GM18909 (cell line): ENCODE data around the gene TEX19.

Experiments used
- ATAC-seq: cut with Tn5 transposase; IDR thresholded peaks from one replicate; pipeline ENCODE4 v1.9.1; 2021; ENCODE audit warnings: mild to moderate bottlenecking; ENCODE audit not compliant: unreplicated experiment, poor library complexity

Gene TEX19

DNA sequence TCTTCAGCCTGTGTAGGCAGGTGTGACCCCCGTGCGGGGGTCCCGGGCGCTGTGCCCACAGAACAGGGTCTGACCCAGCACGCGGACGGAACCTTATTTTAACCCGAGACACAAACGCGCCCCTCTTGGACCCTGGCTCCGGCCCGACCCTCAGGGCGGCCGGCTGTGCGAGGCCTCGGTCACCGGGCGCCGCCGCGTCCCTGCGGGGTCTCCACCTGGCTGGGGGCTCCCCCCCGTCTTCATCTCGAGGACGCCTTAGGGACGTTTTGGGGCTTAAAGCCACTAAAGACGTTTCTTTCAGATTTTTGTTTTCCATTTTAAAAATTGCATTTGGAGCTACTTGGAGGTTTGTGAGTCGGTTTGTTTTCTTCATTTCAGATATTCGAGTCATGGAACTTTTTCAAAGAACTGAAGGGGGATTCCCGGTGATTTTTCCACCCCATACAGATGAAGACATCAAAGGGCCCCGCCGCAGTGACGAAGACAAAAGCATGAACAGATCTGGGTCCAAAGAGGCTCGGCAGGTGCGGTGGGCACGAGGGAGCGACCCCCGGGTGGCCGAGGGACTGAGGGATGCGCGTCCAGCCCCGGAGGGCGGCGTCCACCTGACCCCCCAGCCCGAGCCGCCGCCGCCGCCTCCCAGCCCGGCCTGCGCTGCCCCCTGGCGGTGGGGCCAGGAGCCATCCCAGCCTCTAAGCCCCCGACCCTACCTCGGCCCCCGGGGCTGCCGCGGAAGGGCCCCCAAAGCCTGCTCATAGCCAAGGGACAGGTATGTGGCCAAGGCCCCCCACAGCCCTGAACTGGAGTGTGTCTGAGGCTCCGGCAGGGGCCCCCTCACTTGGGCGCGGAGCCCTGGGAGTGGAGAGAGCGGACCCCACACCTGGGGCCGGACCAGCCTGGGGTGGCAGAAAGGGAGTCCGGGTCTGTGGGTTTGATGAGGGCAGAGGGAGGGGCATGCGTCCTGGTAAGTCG, 37.8 kb upstream of the TEX19 start:
- no peak for ATAC-seq

DNA sequence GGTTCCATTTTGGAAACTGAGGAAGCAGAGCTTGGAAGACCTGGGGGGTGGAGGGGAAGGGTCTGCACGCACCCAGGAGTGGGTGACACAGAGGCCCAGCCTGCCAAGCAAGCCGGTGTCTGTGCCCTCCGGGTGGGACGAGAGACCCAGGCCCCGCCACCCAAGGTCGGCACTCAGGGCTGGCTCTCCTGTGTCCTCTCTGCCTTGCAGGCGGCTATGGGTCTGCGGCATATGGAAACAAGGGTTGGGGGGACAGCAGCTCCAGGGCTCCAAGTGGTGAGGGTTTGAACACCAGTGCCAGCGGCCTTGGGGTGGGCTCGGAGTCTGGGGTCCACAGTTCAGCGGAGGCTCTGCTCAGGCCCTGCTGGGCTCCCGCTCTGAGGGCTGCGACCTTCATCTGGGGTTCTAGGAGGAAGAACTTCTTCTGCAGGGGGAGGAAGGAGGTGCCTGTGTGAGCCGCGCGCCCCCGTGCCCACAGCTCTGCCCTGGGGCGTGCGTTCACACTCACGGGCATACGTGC, 37.0 kb upstream of the TEX19 start:
- ATAC-seq = no peak

DNA sequence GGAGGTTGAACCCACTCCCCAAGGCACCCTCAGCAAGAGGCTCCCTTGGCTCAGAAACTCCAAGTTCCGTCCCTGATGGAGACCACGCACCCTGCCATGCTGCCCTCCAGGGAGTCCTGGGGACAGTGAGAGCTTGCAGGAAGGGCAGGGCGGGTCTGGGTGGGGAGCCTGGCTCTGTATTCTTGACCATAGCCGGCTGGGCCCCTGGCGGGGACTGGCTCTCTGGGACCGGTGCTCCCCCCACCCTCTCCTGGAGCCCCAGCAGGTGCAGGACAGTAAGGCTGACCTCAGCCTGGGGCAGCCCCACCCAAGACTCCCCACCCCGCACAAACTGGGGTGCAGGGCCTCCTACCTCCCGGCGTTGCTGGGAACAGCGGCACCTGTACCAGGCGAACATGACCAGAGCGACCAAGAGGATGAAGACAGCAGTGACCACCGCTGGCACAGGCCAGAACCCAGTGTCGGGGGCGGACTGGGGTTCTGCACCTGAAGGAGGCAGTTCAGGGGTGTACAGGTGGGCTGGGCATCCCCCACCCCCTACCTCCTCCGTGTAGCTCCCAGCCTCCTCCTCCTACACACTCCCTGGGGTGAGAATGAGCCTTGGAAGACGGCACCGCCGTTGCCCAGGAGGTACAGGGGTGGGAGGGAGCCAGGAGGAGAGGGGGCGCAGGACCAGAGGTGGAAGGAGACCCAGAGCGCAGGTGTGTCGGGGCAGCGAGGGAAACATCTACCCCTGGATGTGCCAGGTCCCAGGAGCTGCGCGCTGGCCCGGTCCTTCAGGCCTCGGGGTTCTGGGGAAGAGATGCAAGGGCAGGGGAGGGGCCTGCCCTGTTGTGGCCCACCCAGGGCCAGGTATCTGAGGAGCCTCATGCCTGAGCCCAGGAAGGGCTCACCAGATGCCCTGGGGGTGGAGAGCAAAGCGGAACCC, 36.3 kb upstream of the TEX19 start:
- ATAC-seq = no peak

DNA sequence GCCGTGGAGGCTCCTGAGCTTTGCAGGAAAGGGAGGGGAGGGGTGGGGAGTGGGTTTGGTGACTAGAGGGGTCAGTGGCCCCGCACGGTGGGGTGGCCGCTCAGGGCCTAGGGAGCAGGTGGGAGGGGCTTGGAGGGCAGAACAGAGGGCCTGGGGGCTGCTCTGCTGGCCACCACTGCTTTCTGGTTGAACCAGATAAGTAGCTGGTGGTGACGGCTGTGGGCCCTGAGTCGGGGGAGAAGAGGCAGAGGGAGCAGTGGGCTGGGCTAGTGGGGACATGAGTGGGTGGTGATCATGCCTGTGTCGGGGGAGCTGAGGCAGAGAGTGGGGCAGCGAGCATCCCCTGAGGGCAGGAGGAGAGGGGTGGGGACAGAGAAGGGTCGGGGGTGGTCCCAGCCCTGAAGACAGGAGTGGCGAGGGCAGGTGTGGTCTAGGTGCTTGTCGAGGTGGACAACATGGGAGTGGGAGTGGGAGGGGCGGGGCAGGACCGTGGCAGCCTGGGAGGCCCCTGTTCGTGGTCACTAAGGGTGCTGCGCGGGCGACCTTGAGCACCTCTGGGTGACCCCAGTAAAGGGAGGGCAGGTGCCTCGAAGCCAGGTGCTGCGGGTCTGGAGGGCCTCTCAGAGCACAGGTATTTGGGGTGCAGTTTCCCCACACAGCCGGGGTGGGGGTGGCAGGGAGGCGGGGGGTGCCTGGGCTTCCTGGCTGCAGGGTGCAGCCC, 35.4 kb upstream of the TEX19 start:
- no peak for ATAC-seq

DNA sequence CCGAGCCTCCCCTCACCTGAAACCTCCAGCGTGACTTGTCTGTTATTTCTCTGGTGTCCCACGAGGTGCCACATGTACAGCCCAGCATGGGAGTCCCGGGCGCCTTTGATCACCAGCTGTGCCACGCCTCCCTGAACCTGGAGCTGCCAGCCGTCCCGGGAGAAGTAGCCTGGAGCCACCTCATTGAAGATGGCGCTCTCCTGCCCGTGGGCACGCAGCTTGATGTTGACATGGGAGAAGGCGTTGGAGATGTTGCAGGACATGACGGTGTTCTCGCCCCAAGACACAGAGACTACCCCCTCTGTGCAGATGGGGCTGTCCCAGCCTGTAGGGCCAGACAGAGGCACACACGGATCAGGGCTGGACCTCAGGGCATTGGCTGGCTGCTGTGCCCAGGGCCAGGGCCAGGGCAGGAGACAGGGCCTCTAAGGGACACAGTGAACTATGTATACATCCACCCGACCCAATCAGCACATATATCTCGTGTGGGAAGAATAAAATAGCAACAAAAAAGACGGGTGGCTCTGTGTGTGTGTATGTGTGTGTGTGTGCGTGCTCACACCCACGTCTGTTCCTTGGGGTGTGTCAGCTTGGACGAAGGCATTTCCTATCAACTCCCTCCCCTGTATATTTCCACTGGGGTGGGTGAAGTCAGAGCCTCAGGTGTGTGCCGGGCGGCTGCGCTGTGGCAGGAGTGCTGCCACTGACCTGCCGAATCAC, 34.3 kb upstream of the TEX19 start:
- ATAC-seq = no peak

DNA sequence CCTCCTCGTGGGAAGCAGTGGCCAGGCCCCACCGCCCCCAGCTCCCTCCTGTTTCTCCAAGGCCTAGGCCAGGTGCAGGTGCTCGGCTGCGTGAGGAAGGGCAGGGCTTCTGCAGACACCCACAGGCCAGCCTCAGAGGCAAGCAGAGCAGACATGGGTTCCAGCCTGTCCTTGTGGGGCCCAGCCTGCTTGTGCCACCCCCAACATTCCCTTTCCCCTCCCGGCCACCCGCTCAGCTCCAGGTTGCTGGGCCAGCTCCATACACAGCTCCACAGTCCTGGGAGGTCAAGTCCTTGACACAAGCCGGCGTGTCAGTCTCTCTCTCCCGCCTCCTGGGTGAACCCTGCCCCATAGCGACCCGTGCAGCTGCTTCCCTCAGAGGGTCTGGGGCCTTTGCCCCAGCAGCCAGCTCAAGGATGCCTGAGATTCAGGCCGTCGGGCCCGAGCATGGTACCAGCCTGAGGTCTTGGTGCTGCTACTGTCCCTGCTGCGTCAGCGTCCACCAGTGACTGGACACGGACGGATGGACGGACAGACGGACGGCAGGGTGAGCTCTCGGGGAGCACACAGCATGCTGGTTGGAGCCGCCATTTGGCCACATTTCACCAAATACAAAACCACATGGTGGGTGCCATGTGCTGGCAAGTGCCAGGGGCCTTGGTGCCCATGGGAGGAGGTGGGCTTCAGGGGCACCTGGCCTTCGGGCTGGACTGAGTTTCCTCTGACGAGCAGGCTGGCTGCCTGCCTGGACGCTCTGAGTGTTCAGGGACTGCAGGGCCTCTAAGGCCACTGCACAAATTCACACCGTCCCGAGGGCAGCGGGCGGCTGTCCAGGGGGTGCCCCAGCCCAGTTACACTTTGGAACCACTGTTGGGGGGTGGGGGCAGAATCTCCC, 33.5 kb upstream of the TEX19 start:
- no peak for ATAC-seq

DNA sequence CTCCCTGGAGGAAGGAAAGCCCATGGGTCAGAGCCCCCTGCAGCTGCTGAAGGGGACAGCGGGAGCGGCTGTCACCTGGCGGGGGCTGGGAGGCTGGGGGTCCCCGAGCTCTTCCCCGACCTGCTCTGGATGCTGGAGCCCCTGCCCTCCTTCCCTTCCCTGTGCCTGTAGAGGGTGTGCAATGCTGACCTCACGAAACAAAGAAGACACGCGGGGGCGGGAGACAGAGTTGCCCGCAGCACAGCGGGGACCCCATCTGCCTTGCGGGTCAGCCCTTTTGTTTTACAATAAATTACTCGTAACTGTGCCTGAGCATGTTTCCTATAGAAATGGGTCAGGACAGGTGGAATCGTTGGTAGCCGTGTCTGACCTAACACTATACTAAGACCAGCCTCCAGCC, 31.8 kb upstream of the TEX19 start:
- no peak for ATAC-seq

DNA sequence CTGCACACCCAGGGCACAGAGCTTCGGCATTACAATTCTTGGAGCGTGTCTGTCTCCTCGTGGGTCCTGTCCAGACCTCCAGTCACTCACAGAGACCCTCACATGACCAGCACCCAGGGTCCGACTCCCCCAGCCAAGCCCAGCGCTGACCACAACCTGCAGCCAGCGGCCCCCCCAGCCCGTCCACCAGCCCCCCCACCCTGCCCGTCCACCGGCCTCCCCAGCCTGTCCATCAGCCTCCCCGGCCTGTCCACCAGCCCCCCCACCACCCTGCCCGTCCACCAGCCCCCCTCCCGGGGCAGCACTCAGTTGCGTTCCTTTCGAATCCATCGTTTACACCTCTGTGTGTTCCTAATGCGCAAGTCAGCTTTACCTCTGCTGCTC, 31.3 kb upstream of the TEX19 start:
- no peak for ATAC-seq

DNA sequence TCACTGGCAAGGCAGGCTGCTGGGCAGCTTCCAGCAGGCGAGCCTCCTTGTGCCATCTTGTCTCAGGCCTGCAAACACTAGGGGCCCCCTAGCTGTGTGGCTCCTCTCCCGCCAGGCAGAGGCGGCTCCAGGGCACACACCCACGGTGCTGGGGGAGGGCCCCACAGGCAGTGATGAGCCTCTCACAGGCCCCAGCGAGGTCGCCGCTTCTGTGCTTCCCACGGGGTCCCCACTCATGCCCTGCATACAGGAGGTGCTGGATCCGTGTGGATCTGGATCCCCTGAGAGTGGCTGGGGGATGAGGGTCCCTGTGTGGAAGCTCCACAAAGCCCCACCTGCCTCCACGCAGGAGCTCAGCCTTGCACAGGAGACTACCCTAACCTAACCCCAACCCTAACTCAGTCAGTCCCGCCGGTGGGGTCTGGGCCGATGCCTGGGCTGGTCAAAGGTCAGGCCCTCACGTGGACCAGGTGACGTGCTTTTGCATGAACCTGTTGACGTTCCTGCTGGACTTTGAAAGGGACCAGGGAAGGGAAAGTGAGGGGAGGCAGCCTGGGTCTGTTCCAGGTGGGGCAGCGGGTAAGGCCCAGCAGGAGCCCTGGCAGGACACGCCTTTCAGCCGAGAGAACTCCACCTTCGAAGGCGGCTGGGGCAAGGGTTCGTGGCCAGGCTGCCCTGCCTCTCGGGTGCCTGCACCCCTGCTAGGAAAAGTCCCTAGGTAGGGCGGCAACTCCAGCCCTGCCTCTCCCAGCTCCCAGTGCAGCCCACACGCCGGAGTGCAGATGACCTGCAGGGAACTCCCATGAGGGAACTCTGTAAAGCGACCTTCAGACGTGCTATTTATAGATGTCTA, 30.7 kb upstream of the TEX19 start:
- ATAC-seq = no peak

DNA sequence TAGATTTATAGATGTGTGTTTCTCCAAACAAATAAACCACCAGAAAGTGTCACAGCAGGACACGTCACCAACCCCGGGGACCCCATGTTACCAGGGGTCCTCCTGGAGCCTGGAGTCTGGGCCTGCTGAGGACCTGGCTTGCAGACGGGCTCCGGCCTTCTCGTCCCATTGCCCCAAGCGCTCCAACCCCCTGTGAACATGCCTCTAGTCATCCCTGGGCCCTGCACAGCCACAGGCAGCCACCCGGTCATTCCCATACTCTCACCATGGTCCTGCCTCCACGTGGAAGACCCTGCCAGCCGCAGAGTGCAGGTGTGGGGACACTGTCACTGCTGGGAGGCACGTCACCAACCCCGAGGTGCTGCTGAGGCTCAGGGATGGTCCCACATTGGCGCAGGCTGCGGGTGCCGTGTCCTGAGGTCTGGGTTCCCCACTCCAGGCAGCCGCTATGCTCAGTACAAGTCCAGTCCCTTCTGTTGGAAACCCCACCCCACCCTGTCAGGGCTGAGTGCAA, 30.0 kb upstream of the TEX19 start:
- ATAC-seq = no peak

DNA sequence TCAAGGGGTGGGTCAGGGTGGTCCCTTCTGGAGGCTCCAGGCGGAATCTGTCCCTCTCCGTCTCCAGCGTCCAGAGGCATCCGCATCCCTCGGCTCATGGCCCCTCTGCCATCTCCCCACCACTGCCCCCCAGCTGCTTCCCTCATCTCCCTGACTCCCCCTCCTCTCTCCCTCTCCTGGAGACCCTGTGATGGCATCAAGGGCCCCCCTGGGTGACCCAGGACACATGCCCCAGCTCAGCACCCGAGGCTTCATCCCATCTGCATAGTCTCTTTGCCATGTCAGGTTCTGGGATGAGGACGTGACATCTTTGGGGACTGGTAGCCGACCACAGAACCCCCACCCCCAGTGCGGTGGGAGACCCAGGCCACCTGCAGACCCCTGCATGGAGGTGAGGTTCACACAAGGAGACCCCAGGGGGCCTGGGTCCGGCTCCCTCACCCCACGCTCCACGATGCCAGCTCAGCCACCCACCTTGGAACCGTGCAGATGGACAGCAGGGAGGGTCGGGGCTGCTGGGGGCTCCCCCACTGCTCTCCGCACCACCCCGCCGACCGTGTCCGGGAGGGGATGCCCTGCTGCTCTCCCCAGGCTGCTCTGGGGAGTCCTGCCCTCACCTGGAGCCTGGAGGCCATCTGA, 29.2 kb upstream of the TEX19 start:
- ATAC-seq = no peak

DNA sequence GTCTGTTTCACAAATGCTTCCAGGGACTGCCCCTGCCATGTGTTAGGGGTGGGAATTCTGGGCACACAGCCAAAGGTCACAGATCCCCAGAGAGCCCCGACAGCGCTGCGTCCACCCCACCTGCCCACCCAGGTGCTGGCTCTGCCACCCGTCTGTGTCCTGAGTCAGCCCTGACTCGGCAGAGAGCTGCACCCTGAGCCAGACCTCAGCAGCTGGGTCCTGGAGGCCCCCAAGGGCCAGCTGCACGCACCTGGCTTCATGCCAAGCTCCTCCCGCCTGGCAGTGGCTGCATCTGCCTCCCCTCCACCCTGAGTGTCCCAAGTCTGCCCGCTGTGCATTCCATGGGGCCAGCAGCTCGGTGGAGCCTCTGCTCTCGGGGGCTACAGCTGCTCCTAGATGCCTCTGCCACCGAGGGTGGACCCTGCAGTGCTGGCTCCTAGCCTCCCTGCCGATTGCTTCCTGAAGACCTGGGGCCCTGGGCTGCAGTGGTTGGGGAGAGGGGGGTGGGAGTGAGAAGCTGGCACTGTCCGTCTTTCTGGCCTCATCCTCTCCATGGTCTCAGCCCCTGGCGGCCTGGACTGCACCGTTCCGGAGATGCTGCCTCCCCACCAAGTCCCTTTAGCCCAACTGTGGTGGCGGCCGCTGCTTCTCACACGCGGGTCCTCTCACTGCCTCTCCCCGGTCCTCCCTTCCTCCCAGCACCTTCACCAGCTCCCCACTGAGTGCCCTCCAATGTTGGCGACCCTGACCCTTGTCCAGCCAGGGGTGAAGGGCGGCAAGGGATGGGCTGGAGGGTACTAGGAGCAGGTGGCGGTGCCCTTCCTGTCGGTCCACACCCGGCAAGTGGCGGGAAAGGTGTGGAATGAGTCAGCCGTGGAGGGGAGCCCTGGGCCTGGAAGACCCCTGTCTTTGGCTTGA, 28.5 kb upstream of the TEX19 start:
- no peak for ATAC-seq

DNA sequence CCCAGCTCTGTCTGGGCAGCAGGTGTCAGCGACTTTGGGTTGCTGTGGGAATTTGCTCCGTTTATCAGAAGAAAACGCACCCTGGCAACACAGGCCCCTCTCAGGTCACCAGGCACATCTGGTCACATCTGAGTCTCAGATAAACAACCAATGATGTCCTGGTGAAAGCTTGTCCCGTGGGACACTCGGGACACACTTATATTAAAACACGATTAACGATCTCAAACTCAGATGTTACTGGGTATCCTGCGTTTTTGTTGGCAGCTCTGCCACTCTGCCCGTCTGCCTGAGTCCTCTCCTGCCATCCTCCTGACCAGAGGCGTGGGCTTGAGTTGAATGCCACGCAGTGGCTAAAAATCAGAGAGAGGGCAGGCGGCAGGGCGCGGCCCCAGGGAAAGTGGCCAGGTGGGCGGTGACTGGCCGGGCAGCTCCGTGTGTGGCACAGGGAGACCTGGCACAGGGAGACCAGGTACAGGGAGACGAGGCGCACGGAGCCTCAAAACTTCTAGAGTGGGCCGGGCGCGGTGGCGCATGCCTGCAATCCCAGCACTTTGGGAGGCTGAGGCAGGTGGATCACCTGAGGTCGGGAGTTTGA, 27.6 kb upstream of the TEX19 start:
- no peak for ATAC-seq

DNA sequence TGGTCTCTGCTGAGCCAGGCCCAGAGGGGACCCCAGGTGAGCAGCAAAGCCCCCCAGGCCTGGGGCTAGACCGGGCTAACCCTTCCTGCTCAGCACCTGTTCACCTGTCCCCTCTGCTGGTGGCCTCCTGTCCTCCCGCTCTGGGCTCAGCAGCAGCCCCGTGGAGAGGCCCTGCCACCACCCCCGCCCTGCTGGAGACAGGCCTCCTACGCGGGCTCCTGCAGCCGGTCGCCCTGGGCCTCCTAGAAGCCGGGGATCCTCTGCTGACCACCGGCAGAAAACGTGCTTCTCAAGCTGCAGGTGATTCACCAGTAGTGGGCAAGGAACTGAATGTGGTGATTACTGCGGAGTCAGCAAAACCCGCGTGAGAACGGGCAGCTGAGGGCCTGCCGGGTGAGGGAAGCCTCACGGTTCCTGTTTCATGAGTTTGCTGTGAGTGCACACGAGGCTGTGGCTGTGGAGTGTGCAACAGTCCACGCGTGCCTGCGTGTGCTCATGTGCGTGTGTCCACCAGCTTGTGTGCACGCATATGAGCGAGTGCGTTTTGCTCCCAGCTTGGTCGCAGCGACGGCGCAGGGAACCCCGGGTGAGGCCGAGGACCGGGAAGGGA, 26.3 kb upstream of the TEX19 start:
- ATAC-seq = no peak
